ENCODE data around the gene PCBP3.
A peak's percentile ranks its signal among the peaks of the same experiment; 100 is the strongest.
"Not testable (repeated sequence)": the region's sequence is repeated elsewhere in the genome, so short reads cannot be mapped to it uniquely, and the experiment has no call there.

PCBP3 gene

DNA sequence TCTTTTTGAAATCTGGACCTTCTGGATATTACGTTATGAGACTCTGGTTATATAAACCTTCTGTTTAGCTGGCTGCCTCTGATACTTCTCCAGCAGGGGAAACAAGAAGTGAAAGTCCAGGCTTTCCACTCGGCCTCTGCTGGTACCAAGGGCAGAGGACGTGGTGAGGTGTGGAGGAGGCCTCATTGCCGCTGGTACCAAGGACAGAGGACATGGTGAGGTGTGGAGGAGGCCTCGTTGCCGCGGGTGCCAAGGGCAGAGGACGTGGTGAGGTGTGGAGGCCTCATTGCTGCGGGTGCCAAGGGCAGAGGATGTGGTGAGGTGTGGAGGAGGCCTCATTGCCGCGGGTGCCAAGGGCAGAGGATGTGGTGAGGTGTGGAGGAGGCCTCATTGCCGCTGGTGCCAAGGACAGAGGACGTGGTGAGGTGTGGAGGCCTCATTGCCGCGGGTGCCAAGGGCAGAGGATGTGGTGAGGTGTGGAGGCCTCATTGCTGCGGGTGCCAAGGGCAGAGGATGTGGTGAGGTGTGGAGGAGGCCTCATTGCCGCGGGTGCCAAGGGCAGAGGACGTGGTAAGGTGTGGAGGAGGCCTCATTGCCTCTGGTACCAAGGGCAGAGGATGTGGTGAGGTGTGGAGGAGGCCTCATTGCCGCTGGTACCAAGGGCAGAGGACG lies 242.5 kb downstream of the PCBP3 start:
- DNase-seq, result not testable (repeated sequence)

DNA sequence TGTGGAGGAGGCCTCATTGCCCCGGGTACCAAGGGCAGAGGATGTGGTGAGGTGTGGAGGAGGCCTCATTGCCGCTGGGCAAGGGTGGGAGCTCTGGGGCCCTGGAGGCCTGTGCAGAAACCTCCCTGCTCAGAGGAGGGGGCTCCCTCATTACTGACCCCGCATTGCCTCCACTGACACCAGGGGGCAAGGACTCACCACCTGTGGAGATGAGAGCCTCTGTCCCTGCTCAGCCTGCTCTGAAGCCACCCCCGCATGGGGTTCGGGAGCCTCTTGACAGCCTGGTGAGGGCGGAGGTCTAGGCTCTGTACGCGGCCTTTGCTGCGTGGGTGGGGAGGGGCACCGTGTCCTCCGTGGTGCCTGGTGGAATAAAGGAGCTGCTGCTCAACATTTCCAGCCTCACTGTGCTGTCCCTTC lies 243.1 kb downstream of the PCBP3 start:
- DNase-seq, result no peak

DNA sequence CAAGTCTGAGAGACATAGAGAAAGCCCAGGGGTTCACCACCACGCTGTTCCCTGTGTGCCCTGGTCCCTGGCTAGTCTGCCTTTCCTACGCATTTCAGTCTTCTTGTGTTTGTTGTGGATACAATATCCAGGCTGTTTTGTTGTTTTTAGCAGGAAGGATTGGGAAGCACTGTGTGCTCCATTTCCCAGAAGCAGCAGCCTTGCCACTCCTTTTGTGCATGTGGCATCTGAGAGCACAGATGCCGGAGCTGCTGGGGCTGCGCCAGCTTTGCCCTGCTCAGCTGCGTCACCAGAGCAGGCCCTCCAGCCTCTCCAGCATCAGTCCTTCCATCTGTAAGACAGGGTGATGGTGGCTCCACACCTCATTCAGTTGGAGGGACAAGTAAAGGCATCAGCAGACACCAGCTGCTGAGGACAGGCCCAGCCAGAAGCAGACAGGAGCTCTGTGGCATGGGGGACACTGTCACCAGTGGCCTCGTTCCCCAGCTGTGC lies 243.6 kb downstream of the PCBP3 start:
- DNase-seq, result no peak

DNA sequence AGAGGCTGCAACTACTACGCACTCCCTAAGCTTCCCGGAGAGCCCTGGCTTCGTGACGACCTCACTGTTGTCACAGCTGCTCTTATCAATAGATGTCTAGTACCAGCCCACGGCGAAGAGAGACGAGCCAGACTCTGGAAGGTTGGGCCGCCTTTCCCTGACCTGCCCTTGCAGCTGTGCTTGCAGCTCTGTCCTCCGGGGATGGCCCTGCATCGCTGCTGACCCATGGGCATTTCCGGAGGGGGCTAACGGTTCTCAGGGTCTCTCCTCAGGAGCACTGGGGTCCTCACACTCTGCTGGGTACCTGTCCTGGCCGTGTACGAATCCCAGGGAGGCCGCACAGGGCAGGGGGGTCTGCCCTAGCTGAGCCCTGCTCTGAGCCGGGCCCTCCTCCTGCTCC lies 244.3 kb downstream of the PCBP3 start:
- DNase-seq, result no peak

DNA sequence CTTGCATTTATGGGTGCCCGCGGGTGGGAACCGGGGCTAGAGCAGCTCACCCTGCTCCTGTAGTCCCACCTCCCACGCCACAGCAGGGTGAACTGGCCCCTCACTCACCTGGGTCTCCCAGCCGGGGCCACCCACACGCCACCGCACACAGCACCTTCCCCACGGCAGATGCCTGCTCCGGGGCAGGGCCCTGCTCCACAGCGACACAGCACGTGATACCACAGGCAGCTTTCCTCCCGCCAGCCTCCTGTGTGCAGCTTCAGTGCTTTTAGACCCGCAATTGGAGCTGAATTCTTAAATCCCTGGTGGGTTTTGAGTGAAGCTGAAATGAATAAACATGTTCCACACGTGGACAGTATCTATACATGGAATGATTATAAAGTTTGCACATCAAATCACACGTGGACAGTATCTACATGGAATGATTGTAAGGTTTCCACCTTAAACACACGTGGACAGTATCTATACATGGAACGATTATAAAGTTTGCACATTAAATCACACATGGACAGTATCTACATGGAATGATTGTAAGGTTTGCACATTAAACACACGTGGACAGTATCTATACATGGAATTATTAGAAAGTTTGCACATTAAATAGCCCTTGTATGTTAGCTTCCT lies 245.0 kb downstream of the PCBP3 start:
- no peak for DNase-seq

DNA sequence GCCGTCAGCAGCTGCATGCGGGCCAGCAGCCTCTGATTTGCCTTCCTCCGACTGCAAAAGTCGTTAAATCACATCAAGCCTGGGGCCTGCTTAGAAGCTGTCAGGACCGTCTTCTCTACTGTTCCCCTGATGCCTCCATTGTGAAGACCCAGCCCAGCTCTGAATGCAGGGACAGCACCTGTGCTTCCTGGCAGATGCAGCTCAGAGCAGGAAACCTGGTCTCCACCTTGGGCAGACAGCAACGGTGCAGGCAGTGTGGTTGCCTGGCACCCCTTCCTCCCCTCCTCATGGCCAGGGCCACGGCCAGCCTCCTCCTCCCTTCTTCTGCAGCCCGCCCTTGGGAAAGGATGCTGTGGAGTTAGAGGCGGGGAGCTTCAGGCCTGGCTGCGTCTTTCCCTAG lies 245.7 kb downstream of the PCBP3 start:
- DNase-seq, result no peak

DNA sequence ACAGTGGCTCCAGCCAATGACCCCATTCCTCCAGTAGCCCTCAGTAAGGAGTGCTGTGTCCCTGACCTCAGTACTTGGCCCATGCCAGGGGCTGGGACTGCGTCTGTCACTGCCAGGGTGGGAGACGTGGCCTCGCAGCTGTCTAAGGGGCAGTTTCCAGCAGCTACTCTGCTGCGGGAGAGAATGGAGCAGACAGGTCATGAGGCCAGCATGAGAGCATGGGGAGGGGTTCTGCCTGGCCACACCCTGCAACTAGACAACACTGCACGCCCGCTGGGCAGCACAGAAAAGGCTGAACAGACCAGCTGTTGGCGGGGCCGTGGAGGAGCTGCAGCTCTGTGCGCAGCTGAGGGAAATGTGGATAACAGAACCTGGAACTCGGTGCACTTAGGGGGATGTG lies 246.4 kb downstream of the PCBP3 start:
- no peak for DNase-seq

DNA sequence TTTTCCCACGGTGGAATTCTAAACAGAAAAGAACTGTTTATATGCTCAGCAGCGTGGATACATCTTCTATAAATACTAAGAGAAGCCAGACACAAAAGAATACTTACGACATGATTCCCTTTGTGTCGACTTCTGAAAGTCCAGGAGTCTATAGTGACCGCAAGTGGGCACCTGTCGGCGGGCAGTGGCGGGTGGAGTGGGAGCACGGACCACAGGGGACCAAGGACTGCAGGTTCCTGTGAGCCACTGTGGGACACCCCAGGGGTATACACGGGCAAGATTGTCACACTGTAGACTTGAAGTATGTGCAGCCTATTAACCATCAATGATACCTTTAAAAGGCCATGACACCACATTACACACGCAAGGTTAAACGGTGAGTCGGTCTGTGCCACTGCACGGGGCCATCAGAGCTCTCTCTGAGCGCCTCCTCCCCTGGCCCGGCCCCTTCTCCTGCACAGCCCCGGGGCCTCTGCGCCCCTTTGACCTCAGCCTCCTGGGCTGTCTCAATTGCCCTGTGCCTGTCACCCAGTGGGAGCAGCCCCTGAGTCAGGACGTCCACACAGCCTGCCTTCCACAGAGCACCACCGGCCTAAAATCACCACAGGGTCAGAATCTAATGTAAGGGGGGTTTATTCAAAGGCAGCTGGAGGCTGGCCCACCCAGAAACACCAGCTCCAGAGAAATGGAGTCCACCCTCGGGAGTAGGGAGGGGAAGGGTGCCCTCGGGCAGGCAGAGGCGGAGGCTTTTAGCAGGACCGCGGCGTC lies 248.0 kb downstream of the PCBP3 start:
- DNase-seq, result no peak

DNA sequence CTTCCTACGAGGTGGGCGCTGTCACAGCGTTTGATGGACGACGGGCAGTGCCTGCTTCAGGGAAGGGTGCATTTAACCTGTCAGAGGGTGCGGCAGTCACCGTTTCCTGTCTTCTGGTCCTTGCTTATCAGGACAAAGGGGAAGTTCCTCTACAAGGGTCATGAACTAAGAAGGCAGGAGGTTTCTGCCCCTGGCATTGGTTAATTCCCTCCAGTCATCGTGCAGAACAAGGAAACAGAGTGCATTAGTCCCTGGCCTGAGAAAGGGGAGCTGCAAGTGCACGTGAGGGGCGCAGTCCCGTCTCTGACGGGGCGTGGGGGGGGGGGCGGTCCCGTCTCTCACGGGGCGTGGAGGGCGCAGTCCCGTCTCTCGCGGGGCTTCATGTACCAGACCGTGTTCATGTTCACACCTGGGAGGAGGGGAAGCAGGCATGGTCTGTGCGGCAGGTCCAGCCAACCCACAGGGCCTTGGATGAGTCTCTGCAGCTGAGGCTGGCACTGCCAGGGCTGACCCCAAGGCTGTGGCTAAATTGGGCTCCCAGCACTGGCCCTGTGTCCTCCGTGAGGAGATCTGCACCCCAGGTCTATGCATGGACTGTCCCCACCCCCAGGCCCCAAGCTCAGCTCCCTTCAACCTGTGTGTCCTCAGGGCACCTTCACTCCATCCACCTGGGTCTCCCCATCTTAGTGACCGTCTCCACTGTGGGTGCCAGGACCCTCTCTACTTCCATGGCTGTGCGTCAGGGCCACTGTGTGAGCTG lies 248.8 kb downstream of the PCBP3 start:
- DNase-seq, result no peak

DNA sequence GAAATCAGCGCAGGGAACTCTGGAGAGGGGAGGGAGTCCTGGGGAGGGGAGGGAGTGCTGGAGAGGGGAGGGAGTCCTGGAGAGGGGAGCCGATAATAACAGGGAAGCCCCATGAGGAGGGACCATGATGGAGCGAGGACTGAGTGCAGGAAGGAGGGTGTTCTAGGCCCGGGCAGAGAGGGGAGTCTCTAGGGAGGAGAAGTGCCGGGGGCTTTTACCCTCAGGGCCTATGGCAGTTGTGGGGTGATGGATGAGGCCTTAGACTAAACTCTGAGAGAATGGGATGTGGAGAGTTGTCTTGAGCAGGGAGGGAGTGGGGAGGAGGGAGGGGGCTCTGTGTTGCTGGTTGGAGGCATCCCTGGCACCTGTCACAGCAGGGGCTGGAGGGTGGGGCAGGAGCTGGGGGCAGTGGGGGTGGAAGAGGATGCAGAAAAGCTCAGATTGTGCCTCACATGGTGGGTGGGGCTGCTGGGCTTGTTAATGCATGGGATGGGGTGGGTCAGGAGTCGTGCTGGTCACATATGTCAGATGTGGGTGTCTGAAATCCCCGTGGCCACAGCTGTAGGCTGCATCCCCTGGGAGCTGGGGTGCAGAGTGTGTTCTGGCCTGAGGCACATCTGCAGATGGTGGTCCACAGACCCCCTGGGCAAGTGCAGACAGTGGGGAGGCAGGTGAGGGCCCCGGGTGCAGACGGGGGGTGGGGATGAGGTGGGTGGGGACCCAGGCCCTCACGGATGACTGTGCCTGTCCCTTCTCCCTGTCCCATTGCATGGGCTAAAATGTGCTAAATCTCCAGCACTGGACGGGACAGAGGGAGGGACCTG lies 249.6 kb downstream of the PCBP3 start:
- no peak for DNase-seq

DNA sequence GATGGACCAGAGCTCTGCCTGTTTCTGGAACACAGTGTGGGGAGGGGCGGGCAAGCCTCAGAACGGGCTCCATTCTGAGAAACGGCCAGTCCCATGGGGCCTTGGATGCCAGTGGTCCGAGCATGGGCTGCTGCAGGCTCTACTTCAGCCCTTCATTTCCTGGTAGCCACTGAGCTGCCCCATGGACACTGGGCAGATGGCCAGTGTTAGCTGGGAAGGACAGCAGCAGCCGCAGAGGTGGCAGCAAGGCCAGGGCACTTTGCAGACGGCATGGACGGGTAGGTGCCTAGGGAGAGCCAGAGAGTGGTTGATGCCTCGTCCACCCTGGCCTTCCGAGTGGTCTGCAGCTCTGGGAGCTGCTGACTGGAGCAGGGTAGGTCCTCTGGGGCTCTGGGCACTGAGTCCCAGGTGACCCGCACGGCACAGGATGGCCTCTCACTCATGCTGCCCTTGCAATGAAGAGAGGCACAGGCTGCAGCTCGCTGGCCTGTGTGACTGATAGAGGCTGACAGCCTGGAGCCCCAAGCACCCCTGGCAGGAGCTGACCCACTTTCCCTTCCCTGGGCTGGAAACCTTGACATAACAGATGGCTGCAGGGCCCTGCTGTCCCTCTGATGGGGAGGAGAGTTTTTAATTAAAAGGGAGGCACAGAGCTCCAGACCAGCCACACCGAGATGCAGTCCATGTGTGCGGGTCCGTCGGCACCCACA lies 250.4 kb downstream of the PCBP3 start:
- peak; percentile 16 for DNase-seq

DNA sequence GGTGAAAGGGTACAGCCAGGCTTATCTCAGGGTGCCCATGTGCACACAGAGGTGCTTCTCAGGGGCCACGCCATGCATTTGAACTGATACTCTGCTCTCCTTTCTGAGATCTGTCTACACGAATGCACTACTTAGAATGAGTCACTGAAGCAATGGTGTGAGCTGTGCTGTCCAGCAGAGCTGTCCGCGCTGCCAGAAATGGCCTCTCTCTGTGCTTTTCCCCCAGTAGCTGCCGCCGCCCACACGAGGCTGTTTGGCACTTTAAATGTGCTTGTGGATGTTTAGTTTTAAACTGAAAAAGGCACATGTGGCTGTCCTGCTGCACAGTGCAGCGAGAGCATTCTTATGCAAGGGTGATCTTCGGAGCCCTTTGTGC lies 250.9 kb downstream of the PCBP3 start:
- DNase-seq, result no peak

DNA sequence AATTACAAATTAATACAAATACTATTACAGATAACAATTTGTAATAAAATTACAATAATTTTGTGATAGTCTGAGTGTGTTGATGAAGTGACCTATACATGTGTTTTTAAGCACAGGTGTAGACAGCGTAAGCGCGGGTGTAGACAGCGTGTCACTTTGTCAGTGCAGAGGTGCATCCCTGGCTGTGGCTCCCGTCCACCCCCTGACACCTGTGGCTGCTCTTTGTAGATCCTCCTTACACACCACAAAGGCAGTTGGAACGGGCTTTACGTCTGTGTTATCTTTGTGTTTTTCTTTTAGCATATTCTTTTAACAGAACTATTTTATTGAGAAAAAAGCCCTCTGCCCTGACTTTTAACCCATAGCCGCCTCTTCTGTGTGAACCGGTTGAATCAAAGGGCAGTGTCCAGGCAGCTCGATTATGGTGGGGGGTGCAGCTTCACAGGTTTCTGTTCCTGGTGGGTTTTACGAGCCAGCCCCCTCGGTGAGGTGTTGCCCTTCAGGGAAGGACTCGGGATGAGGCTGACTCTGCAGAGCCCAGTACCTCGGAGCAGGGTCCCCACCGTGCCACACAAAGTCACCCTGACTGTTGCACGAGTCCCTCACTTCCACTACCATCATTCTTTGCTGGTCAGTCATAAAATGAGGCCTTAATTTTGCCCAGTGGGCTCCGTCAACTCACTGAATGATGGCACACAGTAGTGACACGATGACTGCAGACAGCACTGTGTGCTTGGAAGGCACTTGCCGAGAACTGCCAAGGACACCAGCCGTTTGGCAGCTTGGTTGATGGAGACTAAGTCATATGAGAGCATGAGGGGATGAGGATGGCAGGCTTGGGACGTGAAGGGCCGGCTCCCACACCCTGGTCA lies 251.6 kb downstream of the PCBP3 start:
- no peak for DNase-seq

DNA sequence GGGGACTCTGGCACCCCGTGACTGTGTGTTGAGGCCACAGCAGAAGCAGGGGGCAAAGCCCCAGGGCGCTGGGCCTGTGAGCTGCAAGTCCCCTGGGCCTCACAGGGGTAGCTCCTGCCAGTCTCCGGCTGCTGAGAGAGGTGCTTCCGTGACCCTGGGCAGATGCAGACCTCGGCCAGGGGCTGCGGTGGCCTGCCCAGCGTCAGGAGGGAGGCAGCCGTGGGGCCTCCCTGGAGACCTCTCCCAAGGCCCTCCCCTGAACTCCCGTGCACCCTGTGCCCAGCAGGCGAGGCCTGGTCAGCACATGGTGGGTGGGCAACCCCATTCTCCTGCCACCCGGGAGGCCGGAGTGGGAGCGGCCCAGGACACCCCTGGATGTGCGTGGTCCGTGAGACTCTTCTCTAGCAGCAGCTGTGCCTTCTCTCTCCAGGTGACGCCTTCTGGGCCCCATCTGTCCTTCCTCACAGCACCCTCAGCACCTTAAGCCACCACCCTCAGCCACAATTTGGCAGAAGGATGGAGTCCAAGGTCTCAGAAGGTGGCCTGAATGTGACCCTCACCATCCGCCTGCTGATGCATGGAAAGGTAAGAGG lies 252.3 kb downstream of the PCBP3 start:
- no peak for DNase-seq

DNA sequence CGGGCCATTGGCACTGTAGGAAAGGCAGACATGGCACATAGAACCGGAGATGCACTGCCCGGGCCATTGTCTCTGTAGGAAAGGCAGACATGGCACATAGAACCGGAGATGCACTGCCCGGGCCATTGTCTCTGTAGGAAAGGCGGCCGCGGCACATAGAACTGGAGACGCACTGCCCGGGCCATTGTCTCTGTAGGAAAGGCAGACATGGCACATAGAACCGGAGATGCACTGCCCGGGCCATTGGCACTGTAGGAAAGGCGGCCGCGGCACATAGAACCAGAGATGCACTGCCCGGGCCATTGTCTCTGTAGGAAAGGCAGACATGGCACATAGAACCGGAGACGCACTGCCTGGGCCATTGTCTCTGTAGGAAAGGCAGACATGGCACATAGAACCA lies 252.9 kb downstream of the PCBP3 start:
- not testable (repeated sequence) for DNase-seq

DNA sequence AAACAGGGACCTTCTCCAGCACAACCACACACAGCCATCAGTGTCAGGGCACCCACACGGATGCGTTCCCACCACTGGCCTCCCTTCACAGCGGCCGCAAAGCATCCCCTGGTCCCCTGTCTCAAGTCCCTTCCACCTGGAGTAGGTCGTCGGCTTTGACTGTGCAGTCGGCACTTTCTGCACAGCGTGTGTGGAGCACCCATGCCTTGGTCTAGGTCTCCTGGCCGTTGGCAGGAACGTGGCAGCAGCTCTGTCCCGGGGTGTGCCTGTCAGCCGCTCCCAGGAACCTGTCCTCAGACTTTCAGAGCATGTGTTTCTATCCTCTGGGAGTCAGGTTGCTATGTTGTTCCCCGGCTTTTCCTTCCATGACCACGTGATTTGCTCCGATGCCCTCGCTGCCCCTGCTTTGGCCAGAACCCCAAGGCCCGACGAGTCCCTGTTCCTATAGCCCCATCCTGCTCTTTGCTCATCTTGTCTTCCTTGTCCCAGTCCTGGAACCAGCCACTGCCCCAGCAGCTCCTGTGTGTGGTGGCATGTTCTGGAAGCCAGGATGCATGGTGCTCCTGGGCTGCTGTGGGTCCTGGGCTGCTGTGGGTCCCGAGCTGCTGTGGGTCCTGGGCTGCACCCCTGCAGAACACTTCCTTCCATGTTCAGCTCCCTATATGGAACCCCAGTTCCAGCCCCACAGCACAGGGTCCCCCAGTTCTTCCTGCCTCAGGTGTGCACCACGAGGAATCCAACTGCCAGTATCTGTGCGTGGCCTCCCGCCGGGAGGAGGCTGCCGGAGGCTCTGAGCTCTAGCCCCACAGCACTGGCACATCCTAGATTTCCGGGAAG lies 253.9 kb downstream of the PCBP3 start:
- no peak for DNase-seq

DNA sequence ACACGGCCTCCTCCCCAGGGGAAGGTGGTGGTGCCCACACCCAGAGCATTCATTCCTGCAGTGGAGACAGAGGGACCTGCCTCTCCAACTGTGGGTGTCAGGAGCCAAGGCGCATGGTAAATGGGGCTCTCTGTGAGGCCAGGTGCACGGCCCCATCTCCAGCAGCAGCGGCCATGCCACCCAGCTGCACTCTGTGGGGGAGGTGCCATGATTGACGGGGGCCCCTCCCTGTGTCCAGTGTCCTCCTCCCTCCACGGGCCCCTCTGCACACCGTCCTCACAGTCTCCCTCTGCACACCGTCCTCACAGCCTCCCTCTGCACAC lies 254.5 kb downstream of the PCBP3 start:
- no peak for DNase-seq

DNA sequence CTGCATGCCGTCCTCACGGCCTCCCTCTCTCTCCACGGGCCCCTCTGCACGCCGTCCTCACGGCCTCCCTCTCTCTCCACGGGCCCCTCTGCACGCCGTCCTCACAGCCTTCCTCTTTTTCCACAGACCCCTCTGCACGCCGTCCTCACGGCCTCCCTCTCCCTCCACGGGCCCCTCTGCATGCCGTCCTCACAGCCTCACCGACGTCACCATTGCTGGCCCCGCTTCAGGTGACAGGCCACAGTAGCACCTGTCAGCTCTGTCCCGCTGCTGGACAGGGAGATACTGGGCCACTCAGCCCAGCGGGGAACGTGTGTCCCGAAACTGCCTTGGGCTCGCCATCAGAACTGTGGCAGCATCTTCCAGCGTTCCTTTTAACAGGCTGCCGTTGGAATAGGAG lies 255.3 kb downstream of the PCBP3 start:
- DNase-seq, result no peak

DNA sequence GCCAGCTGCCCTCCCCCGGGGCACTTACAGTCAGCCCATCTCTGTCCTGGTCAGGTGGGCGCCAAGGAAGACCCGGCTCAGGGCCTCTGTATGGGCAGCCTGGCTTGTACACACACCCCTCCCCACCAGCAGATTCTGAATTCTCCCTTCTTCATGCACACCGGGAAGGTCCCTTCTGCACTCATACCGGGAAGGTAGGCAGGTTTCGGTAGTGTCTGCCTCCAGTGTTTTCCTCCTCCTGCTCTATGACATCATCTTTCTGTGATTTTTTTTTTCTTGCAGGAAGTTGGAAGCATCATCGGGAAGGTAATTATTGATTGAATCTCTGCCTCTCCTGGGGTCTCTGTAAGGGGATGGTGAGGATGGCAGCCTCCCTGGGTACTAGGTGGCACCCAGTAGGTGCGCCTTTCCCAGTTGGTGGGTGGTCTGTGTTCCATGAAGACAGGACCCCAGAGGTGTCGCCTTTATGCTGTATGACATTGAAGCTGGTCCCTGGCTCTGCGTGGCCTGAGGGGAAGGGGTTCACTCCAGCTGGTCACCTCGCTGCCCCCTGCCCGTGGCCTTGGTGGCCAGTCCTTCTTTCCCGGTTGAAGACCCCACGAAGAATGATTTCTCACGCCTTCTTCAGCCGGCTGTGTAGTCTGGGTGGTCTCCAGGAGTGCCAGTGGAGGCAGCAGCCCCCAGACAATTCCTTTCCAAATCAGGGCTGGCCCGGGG lies 255.9 kb downstream of the PCBP3 start:
- no peak for DNase-seq

Measured in NCI-H82 (cell line).